Measurements from ENCODE around the gene SLC38A3. TPM values are rescaled to one million over a fixed set of nuclear protein-coding genes. Genes with fewer than 3 reads are reported as not detected.

Gene SLC38A3
- total and polyA plus RNA-seq, 2 of the 8 experiments (the other 6 are each of a cell fraction or from before 2014, with no cell fraction given) = 1.2 to 3.7 TPM

GRCh38 chr3:50237133-50237651 lies 32.1 kb downstream of the SLC38A3 start:
- ChIA-PET CTCF (ENCODE audit: partially characterized antibody) (interaction anchor here (0.6 to 53.5 kb wide), 4 partner anchors 16 to 118 kb away, joined by 6 to 2149 read pairs (median 1135); partner anchors contain the start of genes GNAI2, GNAT1, LSMEM2 and SEMA3B), POLR2A (ENCODE audit: partially characterized antibody) (interaction anchor here (0.7 to 4.1 kb wide), 8 partner anchors 9 to 1467 kb away, joined by 3 to 33 read pairs (median 4); no protein-coding TSS in a partner anchor)
- H2AFZ ChIP-seq (ENCODE audit: low read length) = no peak overlapping the region
- H4K8ac ChIP-seq (ENCODE audit: extremely low read depth, insufficient read depth, low read length) = no peak overlapping the region; the same call in none of the 2 replicates
- H3K9ac ChIP-seq (replicated peaks in 1 of 4; ENCODE audit: extremely low read depth in 1 of 4, low read depth in 3 of 4, low read length in 3 of 4) = peak overlapping the region in 3 of 4 experiments; percentile 0 to 76 (median 72); a peak in 5 of 7 replicates
- peak overlapping the region; percentile 92; the same call in 1 of the 2 replicates for H2BK5ac ChIP-seq (ENCODE audit: low read depth, low read length)
- H3K4me3 ChIP-seq (ENCODE audit: extremely low read depth in 1 of 4, insufficient read depth in 2 of 4, low read depth in 3 of 4, low read length in 4 of 4) = peak overlapping the region; percentile 86 to 93 (median 90)
- H3K14ac ChIP-seq (ENCODE audit: insufficient read length) = no peak overlapping the region
- peaks cover 13 to 41% of the 10 kb centered on the region in 2 experiments for H4K20me1 ChIP-seq (replicated peaks in 1 of 2; ENCODE audit: control insufficient read depth in 1 of 2, insufficient read depth in 2 of 2, low read length in 2 of 2)
- H2BK12ac ChIP-seq (ENCODE audit: low read depth, low read length) = no peak overlapping the region
- H3K27ac ChIP-seq (ENCODE audit: low read depth, low read length) = peak overlapping the region; percentile 28; the same call in 1 of the 2 replicates
- no peak overlapping the region for H2BK120ac ChIP-seq (replicated peaks; ENCODE audit: low read depth, low read length)
- H3K36me3 ChIP-seq (ENCODE audit: control insufficient read depth in 2 of 4, insufficient read depth in 4 of 4, low read length in 3 of 4) = no peaks in the 10 kb centered on the region
- H4K91ac ChIP-seq (replicated peaks; ENCODE audit: insufficient read length, low read length) = peak overlapping the region; percentile 78
- H3K4me1 ChIP-seq (replicated peaks in 1 of 4; ENCODE audit: control insufficient read depth in 3 of 4, insufficient read depth in 4 of 4, low read length in 3 of 4) = peaks cover 6 to 51% (median 47%) of the 10 kb centered on the region in 4 experiments
- H4K5ac ChIP-seq (ENCODE audit: insufficient read length, low read depth, low read length) = peak overlapping the region; percentile 56
- no peaks in the 10 kb centered on the region for H3K9me3 ChIP-seq (ENCODE audit: insufficient read depth in 2 of 2, low read depth in 1 of 2, low read length in 1 of 2)
- H3K27me3 ChIP-seq (replicated peaks in 1 of 4; ENCODE audit: control insufficient read depth in 3 of 4, extremely low read depth in 1 of 4, insufficient read depth in 3 of 4, low read length in 3 of 4) = no peaks in the 10 kb centered on the region; a peak in 1 of 7 replicates
- peak overlapping the region; percentile 93 for H3K18ac ChIP-seq (ENCODE audit: extremely low read depth, low read length)
- DNase-seq (ENCODE audit: low read depth in 1 of 2, low spot score in 2 of 2) (peak in 1 of 2 experiments; percentile 60), FAIRE-seq (no peak)
- peaks cover 21% of the 10 kb centered on the region; the same call in 1 of the 2 replicates for H3K23me2 ChIP-seq (ENCODE audit: low read depth, low read length)
- TF ChIP-seq ASH2L (IDR thresholded peaks at IDR 0.05; ENCODE audit: low read length) (no peak), EP300 (IDR thresholded peaks at IDR 0.05; ENCODE audit: borderline replicate concordance in 1 of 2, low read depth in 2 of 2, low read length in 2 of 2) (no peak)
- H2BK15ac ChIP-seq (ENCODE audit: low read length) = 0 out of 2 replicates have a peak overlapping the region, but pooled peaks have one; percentile 46
- peaks cover 11% of the 10 kb centered on the region for H3K79me1 ChIP-seq (ENCODE audit: low read depth, low read length)
- peak overlapping the region; percentile 57 for H3K4ac ChIP-seq (replicated peaks; ENCODE audit: insufficient read length, low read depth, low read length)
- H3K56ac ChIP-seq (replicated peaks; ENCODE audit: insufficient read length, low read depth, low read length) = peak overlapping the region; percentile 24
- H3K4me2 ChIP-seq (ENCODE audit: insufficient read depth in 1 of 2, low read depth in 2 of 2, low read length in 2 of 2) = peak overlapping the region; percentile 82 to 96
- H3K79me2 ChIP-seq (ENCODE audit: control insufficient read depth in 1 of 2, insufficient read depth in 2 of 2, low read length in 2 of 2) = peaks cover 18 to 58% of the 10 kb centered on the region in 2 experiments
- 31% methylated on average over 7 of the region's 7 CpGs; no CpG with 5 or more reads in 1 of the 2 experiments for WGBS, 2 experiments (ENCODE audit: extremely low coverage in 1 of 2, insufficient coverage in 1 of 2, insufficient read length in 1 of 2, insufficient replicate concordance in 2 of 2, low coverage in 1 of 2, low lambda C conversion rate in 2 of 2, missing lambda C conversion rate in 1 of 2)
- H2AK5ac ChIP-seq (ENCODE audit: low read depth, low read length) = no peak overlapping the region
- H2BK20ac ChIP-seq (ENCODE audit: low read length) = no peak overlapping the region
- H3K23ac ChIP-seq (ENCODE audit: insufficient read length) = no peak overlapping the region

All from H1 (cell line).